ENCODE measurements around the gene R3HDM2. TPM values are rescaled to one million over a fixed set of nuclear protein-coding genes. Genes with fewer than 3 reads are reported as not detected.

Gene R3HDM2
- total RNA-seq, 4 donors from 2014 or later, result 26.3 to 56.9 (median 33.3) TPM

- no peak for DNase-seq
- WGBS, 2 donors (ENCODE audit: low coverage in 1 of 2), result 73% methylated on average over 4 of the region's 4 CpGs; no CpG with 5 or more reads in 1 of the 2 donors
- Histone ChIP-seq H3K27me3 (no peaks in the 10 kb centered on the region), H3K27ac (no peak overlapping the region), H3K9me3 (no peaks in the 10 kb centered on the region), H3K4me1 (peaks cover 0 to 6% (median 0%) of the 10 kb centered on the region in 4 donors), H3K36me3 (no peaks in the 10 kb centered on the region), H3K4me3 (no peak overlapping the region)
- in situ Hi-C loops (cut with MboI; ENCODE audit: low pct_ligation_motif_present in 1 of 4, low pct_unique_long_range_greater_than_20kb in 1 of 4, low sequenced_read_pairs in 3 of 4) (loop anchor here in 1 of 4 donors (25.0 kb wide), 1 partner anchor 123 kb away; no protein-coding TSS in a partner anchor), intact Hi-C loops (cut with DNase I; ENCODE audit: low total_unique reads) (no loop called here)
- TF ChIP-seq POLR2A (IDR thresholded peaks at IDR 0.05) (no peak), POLR2AphosphoS5 (IDR thresholded peaks at IDR 0.05) (no peak), CTCF (IDR thresholded peaks at IDR 0.05) (no peak), EP300 (IDR thresholded peaks at IDR 0.05; ENCODE audit: low read depth) (no peak)
Observed at GRCh38 chr12:57435293-57435692, 4.5 kb upstream of the R3HDM2 start.

GRCh38 chr12:57434517-57435223 is 3.8 kb upstream of the R3HDM2 start, which contains the start of gene INHBC:
TSS of gene INHBC (plus strand) at chr12:57434784. CDS start at chr12:57434887, 103 bp downstream.
- Histone ChIP-seq H3K36me3 (no peaks in the 10 kb centered on the region), H3K9me3 (no peaks in the 10 kb centered on the region), H3K4me3 (no peak within 1 kb of the TSS), H3K4me1 (peaks cover 0 to 10% (median 2%) of the 10 kb centered on the region in 4 donors), H3K27ac (no peak within 1 kb of the TSS), H3K27me3 (no peaks in the 10 kb centered on the region)
- TF ChIP-seq POLR2AphosphoS5 (IDR thresholded peaks at IDR 0.05) (no peak), CTCF (IDR thresholded peaks at IDR 0.05) (no peak), POLR2A (IDR thresholded peaks at IDR 0.05) (no peak), EP300 (IDR thresholded peaks at IDR 0.05; ENCODE audit: low read depth) (no peak)
- in situ Hi-C loops (cut with MboI; ENCODE audit: low pct_ligation_motif_present in 1 of 4, low pct_unique_long_range_greater_than_20kb in 1 of 4, low sequenced_read_pairs in 3 of 4) (loop anchor here in 1 of 4 donors (25.0 kb wide), 1 partner anchor 122 kb away; no protein-coding TSS in a partner anchor), intact Hi-C loops (cut with DNase I; ENCODE audit: low total_unique reads) (no loop called here)
- no peak for DNase-seq
- WGBS, 2 donors (ENCODE audit: low coverage in 1 of 2), result 60 to 76% methylated on average over 1 to 8 of the region's 8 CpGs

- Histone ChIP-seq H3K4me3 (no peak overlapping the region), H3K27ac (no peak overlapping the region), H3K9me3 (no peaks in the 10 kb centered on the region), H3K27me3 (no peaks in the 10 kb centered on the region), H3K4me1 (peaks cover 5 to 22% (median 8%) of the 10 kb centered on the region in 4 donors), H3K36me3 (no peaks in the 10 kb centered on the region)
- in situ Hi-C loops (cut with MboI; ENCODE audit: low pct_ligation_motif_present in 1 of 4, low pct_unique_long_range_greater_than_20kb in 1 of 4, low sequenced_read_pairs in 3 of 4), result loop anchor here in 1 of 4 donors (25.0 kb wide), 1 partner anchor 121 kb away; no protein-coding TSS in a partner anchor
- intact Hi-C loops (cut with DNase I; ENCODE audit: low total_unique reads), result no loop called here
- WGBS, 2 donors (ENCODE audit: low coverage in 1 of 2), result 73 to 79% methylated on average over 3 of the region's 3 CpGs
- DNase-seq, result no peak
- TF ChIP-seq CTCF (IDR thresholded peaks at IDR 0.05), result no peak
- TF ChIP-seq EP300 (IDR thresholded peaks at IDR 0.05; ENCODE audit: low read depth), result no peak
- no peak for TF ChIP-seq POLR2A (IDR thresholded peaks at IDR 0.05)
- no peak for TF ChIP-seq POLR2AphosphoS5 (IDR thresholded peaks at IDR 0.05)
Observed at GRCh38 chr12:57433370-57433769, 2.5 kb upstream of the R3HDM2 start.

- peaks cover 5 to 22% (median 8%) of the 10 kb centered on the region in 4 donors for H3K4me1 ChIP-seq
- peak overlapping the region in 3 of 4 donors; percentile 75 to 78 (median 77) for H3K4me3 ChIP-seq
- H3K36me3 ChIP-seq, result no peaks in the 10 kb centered on the region
- H3K27ac ChIP-seq, result peak overlapping the region; percentile 94 to 98 (median 96)
- intact Hi-C loops (cut with DNase I; ENCODE audit: low total_unique reads), result no loop called here
- WGBS, 2 donors (ENCODE audit: low coverage in 1 of 2), result 77 to 78% methylated on average over 7 to 11 of the region's 11 CpGs
- no peaks in the 10 kb centered on the region for H3K9me3 ChIP-seq
- TF ChIP-seq CTCF (IDR thresholded peaks at IDR 0.05), result no peak
- TF ChIP-seq EP300 (IDR thresholded peaks at IDR 0.05; ENCODE audit: low read depth), result no peak
- TF ChIP-seq POLR2AphosphoS5 (IDR thresholded peaks at IDR 0.05), result no peak
- TF ChIP-seq POLR2A (IDR thresholded peaks at IDR 0.05), result no peak
- no peaks in the 10 kb centered on the region for H3K27me3 ChIP-seq
- DNase-seq, result no peak
- in situ Hi-C loops (cut with MboI; ENCODE audit: low pct_ligation_motif_present in 1 of 4, low pct_unique_long_range_greater_than_20kb in 1 of 4, low sequenced_read_pairs in 3 of 4), result loop anchor here in 1 of 4 donors (25.0 kb wide), 1 partner anchor 119 kb away; no protein-coding TSS in a partner anchor
Observed at GRCh38 chr12:57431654-57432188, 878 bp upstream of the R3HDM2 start.

All from transverse colon (tissue), 4 donors.